Measurements from ENCODE around the gene CCDC6.
"Not testable (repeated sequence)": the region's sequence is repeated elsewhere in the genome, so short reads cannot be mapped to it uniquely, and the experiment has no call there.

CCDC6 gene

GRCh38 chr10:59808896-59809643 is 97.3 kb downstream of the CCDC6 start:
- peak; percentile 56 for DNase-seq (ENCODE audit: low read depth)

DNA sequence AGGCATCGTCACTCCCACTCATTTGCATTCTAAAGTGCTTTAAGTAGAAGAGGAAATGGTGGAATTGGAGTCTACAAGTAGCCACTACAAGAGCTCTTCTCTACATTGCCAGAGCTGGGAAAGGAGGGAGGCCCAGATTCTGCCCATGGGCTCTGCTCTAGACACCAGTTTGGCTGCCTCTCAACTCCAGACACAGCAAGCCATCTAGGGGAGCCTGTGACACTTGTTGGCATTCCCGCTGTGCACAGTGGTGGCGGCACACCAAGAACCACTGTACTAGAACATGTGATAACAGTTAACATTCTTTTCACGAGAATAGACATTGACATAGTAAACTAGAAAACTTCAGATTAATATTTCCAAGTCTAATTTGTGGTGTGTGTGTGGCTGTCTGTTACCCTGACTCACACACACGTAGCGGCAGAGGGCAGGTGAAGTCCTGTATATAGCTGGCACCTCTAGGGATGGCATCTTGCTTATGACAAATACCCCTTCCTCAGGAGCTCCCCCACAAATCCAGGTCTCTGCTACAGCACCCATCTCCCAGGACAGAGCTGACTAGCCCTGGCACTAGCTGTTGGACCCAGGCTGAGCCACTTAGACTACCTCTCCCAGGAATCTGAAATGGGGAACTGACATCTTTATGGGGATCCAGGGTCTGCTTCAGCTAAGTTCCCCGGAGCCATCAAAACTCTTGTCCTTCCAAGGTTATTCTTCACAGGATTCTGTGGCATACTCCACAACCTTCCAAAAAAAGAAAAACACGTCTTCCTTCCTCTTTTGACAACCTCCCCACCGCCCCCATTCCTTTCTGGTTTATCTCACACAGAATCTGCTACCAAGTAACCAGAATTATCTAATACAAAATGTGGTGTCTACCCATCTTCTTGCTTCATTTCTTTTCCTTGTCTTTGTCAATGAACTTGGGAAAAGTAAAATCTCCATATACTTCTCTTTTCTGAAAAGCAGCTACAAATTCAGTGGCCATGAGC is 98.4 kb downstream of the CCDC6 start:
- no peak for DNase-seq (ENCODE audit: low read depth)

- DNase-seq (ENCODE audit: low read depth) = no peak
Observed at GRCh38 chr10:59805014-59805413, 101.3 kb downstream of the CCDC6 start.

DNA sequence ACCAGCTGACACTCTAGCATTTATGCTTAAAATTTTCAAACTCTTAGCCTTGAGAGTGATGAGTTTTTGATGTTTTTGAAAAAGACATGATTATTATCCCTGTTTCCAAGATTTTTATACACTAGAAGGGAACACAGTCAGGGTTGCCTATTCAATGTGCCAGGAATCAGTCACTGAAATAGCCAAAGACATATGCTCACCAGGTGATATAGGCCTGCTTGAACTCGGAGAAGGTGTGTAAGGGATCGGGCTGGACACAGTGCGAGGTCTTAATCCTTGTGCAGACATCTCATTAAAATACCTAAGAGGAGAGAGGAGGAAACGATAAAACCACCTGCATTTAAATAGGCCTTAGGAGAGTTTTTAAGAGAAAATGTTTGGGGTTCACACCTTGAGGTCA is 102.1 kb downstream of the CCDC6 start:
- DNase-seq (ENCODE audit: low read depth) = no peak

- no peak for DNase-seq (ENCODE audit: low read depth)
Observed at GRCh38 chr10:59803714-59804113, 102.6 kb downstream of the CCDC6 start.

GRCh38 chr10:59801171-59801570 is 105.2 kb downstream of the CCDC6 start:
- no peak for DNase-seq (ENCODE audit: low read depth)

DNA sequence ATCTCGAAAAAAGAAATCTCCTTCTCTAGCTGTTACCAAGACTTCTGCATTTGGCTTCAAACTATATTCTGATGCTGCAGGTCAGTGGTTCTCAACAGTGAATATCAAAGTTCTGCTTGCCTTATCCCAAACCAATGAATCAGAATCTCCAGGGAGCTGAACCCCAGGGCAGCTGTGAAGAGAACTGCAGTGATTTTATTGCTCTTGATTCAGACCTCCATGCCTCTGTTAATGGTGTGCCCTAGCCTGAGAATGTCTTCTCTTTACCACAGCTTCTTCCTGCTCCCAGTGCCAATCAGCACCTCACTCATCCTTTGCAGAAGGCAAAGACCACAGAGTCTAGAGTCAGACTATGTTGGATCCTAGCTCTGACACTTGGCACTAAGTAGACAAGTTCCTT is 106.9 kb downstream of the CCDC6 start:
- DNase-seq (ENCODE audit: low read depth) = no peak

DNA sequence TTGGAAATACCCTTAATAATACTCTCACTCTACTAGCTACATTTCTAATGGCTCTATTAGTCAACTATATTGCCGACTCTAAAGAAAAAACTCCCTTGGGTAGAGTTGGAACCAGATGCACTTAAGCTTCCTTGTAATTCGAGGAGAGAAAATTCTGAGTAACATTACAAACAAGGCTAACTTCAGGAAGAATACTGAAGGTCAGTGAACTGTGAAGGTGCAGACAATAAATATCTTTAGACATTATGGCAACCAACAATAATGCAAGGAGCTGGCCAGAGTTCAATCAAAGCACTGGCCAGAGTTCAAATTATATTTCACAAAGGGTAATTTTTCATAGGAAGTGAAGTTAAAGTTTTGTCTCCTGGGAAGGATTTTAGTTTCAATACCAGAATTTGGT is 112.4 kb downstream of the CCDC6 start:
- no peak for DNase-seq (ENCODE audit: low read depth)

DNA sequence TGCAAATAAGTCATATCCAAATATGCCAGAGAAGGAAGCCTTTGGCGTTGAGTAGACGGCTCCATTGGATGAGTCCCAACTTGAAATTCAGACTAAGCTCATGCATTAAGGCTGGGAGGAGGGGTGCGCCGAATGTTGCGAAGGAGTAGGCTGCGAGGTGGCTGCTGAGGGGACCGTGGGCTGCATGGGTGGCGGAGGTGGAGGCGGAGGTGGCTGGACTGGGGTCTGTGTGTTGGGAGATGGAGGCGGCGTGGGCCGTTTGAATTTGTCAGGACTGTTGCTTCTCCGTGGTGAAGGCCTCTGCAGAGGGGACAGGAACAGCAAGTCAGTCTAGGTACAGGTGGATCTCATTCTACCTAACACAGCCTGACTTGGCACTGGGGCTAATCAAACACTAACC is 113.5 kb downstream of the CCDC6 start:
- DNase-seq (ENCODE audit: low read depth) = no peak

- DNase-seq (ENCODE audit: low read depth) = no peak
Observed at GRCh38 chr10:59791601-59792000, 114.8 kb downstream of the CCDC6 start.

DNA sequence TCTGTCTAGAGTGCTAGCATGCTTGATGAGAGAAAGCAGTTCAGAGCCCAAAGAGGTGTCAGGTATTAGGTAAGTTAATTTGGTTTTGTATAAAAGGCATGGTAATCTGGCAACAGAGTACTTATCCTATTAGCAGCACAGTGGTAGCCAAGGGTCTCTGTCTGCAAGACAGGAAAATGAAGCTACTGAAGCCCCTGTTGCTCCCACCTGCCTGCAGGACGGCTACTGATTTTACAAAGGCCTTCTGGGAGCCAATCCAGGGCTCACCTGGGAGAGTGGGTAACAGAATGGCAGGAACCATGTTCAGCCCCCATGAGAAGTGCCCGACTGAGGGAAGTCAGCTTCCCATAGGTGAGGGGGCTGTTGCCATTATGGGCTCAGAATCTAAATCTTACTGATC is 116.3 kb downstream of the CCDC6 start:
- not testable (repeated sequence) for DNase-seq (ENCODE audit: low read depth)

DNA sequence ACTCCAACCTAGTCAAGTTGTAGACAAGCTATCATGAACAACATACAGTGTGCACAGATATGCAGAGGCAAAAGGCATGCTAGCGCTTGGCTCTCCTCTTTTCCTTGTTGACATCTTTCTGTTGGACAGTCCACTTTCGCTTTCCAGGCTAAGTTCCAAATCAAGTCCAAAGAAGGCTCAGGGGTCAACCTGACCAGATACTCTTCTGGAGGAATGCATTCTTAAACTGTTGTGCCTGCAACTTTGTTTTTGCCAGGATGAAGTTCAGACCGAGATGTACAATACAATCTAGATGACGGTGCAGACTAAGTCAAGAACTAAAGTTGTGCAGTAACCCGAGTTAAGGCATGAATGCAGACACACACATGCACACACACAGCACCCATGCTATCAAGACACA is 117.4 kb downstream of the CCDC6 start:
- DNase-seq (ENCODE audit: low read depth) = not testable (repeated sequence)

DNA sequence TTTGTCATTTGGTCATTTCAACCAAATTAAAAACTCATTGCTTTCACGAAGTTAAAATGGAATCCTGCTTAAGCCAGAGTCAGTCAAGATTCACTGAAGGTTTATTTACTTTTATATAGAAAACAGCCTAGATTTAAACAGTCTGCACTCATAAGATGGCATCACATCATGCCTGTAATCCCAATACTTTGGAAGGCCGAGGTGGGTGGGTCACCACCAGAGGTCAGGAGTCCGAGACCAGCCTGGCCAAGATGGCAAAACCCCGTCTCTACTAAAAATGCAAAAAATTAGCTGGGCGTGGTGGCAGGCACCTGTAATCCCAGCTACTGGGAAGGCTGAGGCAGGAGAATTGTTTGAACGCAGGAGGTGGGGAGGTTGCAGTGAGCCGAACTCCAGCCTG is 119.3 kb downstream of the CCDC6 start:
- not testable (repeated sequence) for DNase-seq (ENCODE audit: low read depth)

DNA sequence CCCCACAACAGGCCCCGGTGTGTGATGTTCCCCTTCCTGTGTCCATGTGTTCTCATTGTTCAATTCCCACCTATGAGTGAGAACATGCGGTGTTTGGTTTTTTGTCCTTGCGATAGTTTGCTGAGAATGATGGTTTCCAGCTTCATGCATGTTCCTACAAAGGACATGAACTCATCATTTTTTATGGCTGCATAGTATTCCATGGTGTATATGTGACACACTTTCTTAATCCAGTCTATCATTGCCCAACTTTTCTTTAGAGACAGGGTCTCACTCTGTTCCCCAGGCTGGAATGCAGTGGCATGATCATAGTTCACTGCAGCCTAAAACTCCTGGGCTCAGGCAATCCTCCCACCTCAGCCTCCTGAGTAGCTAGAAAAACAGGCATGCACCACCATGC is 120.9 kb downstream of the CCDC6 start:
- DNase-seq (ENCODE audit: low read depth) = not testable (repeated sequence)

GRCh38 chr10:59781511-59781910 is 124.8 kb downstream of the CCDC6 start:
- DNase-seq (ENCODE audit: low read depth) = no peak

GRCh38 chr10:59779756-59780533 is 126.4 kb downstream of the CCDC6 start:
- DNase-seq (ENCODE audit: low read depth) = no peak

DNA sequence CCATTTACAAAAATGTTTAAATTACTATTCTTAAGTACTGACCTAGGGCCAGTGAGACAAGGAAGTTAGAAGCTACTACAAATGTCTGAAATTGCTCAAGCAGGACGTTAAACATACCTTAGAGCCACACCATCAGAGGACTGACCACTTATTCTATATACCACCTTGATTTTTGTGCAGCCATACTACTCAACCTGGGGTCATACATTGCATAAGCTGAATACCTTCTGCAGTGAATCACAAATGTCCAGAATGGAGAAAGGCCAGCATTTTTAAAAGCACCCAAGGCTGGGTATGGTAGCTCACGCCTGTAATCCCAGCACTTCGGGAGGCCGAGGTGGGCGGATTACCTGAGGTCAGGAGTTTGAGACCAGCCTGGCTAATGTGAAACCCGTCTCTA is 131.9 kb downstream of the CCDC6 start:
- DNase-seq (ENCODE audit: low read depth) = no peak

GRCh38 chr10:59773088-59773487 is 133.3 kb downstream of the CCDC6 start:
- no peak for DNase-seq (ENCODE audit: low read depth)

DNA sequence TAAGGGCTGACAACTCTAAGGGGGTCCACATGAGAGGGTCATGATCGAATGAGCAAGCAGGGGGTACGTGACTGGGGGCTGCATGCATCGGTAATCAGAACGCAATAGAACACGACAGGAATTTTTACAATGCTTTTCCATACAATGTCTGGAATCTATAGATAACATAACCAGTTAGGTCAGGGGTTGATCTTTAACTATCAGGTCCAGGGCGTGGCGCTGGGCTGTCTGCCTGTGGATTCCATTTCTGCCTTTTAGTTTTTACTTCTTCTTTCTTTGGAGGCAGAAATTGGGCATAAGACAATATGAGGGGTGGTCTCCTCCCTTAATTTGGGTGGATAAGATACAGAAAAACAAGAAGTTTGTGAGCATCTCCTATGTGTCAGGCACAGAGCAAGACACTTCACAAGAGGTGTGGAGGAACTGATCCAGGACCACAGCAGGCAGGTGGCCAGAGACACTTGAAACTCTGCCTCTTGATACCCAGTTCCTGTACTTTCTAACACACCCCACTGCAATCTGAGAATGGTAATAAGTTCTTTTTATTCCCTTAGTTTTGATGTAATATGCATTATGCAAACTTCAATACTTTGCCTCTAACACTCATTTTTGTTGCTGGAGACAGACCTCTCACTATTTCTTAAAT is 135.1 kb downstream of the CCDC6 start:
- DNase-seq (ENCODE audit: low read depth) = no peak

GRCh38 chr10:59770689-59771088 is 135.7 kb downstream of the CCDC6 start:
- no peak for DNase-seq (ENCODE audit: low read depth)

GRCh38 chr10:59762505-59762904 is 143.9 kb downstream of the CCDC6 start:
- no peak for DNase-seq (ENCODE audit: low read depth)

DNA sequence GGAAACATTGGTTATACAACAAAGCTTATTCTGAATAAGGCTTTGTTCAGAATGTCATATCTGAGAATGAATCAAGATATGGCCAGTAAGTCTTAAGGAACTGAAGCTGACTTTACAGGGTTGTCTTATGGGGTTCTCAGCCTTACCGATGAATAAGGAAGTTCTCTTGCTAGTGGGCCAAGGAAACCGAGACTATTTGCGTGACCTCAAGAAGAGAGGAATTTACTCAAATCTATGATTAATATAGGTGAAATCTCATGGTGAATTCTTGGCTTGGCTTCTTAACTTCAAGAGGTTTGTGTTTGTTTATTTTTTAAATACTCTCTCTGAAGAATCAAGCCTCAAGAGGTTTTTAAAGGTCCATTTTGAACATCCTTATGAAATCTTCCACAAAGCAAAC is 148.4 kb downstream of the CCDC6 start:
- DNase-seq (ENCODE audit: low read depth) = no peak

All from stimulated activated CD8-positive, alpha-beta memory T cell treated with anti-CD3 and anti-CD28 coated beads, Interleukin-7, amount 100 ng/mL, for 24 hours (primary cell).